Measurements from ENCODE around the gene WDR17. TPM values are rescaled to one million over a fixed set of nuclear protein-coding genes. Genes with fewer than 3 reads are reported as not detected.

The WDR17 gene
- total and polyA plus RNA-seq, 2 donors (not counting 1 experiment from before 2014, with no cell fraction given) = 2.1 to 7.1 TPM

- H3K4me3 Mint-ChIP-seq = no peak overlapping the region
- WGBS (ENCODE audit: insufficient coverage) = 100% methylated on average over 2 of the region's 6 CpGs
- no peaks in the 10 kb centered on the region for H3K4me1 Mint-ChIP-seq
- DNase-seq (no peak), ATAC-seq (ENCODE audit: low read depth) (no peak)
- Histone ChIP-seq H3K36me3 (replicated peaks in 1 of 2; ENCODE audit: control extremely low read depth in 1 of 2, control insufficient read depth in 1 of 2, extremely low read depth in 1 of 2, insufficient read depth in 2 of 2, low read length in 1 of 2) (no peaks in the 10 kb centered on the region), H4K20me1 (ENCODE audit: control insufficient read depth, insufficient read depth, low read length, poor library complexity, severe bottlenecking) (no peaks in the 10 kb centered on the region), H3K9ac (ENCODE audit: low read length) (no peak overlapping the region), H3K27ac (ENCODE audit: low read length in 2 of 2) (no peak overlapping the region), H3K27me3 (replicated peaks in 1 of 4; ENCODE audit: control extremely low read depth in 1 of 4, control insufficient read depth in 3 of 4, insufficient read depth in 4 of 4, low read length in 3 of 4) (peaks cover 0 to 10% (median 4%) of the 10 kb centered on the region in 4 experiments), H3K79me2 (ENCODE audit: control insufficient read depth, insufficient read depth, low read length) (no peaks in the 10 kb centered on the region), H3K4me2 (replicated peaks; ENCODE audit: low read depth, low read length, poor library complexity, severe bottlenecking) (no peak overlapping the region), H3K4me1 (ENCODE audit: control insufficient read depth in 2 of 2, insufficient read depth in 2 of 2, low read length in 2 of 2) (no peaks in the 10 kb centered on the region), H3K4me3 (ENCODE audit: control extremely low read depth in 1 of 5, extremely low read depth in 1 of 5, insufficient read depth in 1 of 5, low read depth in 2 of 5, low read length in 4 of 5) (no peak overlapping the region), H2AFZ (ENCODE audit: insufficient read depth, low read depth, low read length, poor library complexity, severe bottlenecking) (no peak overlapping the region), H3K9me3 (ENCODE audit: control extremely low read depth in 1 of 3, control insufficient read depth in 2 of 3, insufficient read depth in 1 of 3, low read length in 2 of 3) (no peaks in the 10 kb centered on the region)
- no peak overlapping the region for H3K27ac Mint-ChIP-seq
- no peak for TF ChIP-seq EZH2 (IDR thresholded peaks at IDR 0.05; ENCODE audit: borderline replicate concordance, insufficient read depth, low read depth, low read length, poor library complexity, severe bottlenecking)
- TF ChIP-seq, protein P1, sequence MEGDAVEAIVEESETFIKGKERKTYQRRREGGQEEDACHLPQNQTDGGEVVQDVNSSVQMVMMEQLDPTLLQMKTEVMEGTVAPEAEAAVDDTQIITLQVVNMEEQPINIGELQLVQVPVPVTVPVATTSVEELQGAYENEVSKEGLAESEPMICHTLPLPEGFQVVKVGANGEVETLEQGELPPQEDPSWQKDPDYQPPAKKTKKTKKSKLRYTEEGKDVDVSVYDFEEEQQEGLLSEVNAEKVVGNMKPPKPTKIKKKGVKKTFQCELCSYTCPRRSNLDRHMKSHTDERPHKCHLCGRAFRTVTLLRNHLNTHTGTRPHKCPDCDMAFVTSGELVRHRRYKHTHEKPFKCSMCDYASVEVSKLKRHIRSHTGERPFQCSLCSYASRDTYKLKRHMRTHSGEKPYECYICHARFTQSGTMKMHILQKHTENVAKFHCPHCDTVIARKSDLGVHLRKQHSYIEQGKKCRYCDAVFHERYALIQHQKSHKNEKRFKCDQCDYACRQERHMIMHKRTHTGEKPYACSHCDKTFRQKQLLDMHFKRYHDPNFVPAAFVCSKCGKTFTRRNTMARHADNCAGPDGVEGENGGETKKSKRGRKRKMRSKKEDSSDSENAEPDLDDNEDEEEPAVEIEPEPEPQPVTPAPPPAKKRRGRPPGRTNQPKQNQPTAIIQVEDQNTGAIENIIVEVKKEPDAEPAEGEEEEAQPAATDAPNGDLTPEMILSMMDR (IDR thresholded peaks at IDR 0.05) = no peak
- intact Hi-C loops (cut with micrococcal nuclease) = no loop called here
- no peaks in the 10 kb centered on the region for H3K9me3 Mint-ChIP-seq (ENCODE audit: insufficient read depth)
- ChIA-PET POLR2A (no interaction called here), CTCF (no interaction called here)
- peaks cover 34% of the 10 kb centered on the region for H3K27me3 Mint-ChIP-seq
These were observed 121.2 kb downstream of the WDR17 start for GRCh38 chr4:176186671-176187395.

DNA sequence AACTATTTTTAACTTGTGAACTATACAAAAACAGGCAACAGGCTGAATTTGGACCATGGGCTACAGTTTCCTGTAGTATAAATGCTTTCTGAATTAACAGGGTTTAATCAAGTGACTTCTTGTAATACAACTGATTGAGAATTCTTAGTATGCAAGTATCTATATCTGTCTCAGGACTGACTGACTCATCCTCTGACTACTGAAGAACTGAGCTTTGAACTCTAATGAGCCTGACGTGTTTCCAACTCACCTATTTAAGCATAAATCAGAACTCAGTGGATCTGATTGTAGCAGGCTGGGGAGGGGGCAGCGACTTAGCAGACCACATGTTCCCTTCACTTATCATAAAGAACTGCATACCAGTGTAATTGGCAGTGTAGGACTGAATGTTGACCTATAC lies 122.0 kb downstream of the WDR17 start:
- ChIA-PET CTCF (no interaction called here), POLR2A (no interaction called here)
- intact Hi-C loops (cut with micrococcal nuclease) = no loop called here
- no peaks in the 10 kb centered on the region for H3K4me1 ChIP-seq (ENCODE audit: control insufficient read depth in 2 of 2, insufficient read depth in 2 of 2, low read length in 2 of 2)
- TF ChIP-seq, protein P1 (IDR thresholded peaks at IDR 0.05) = no peak
- TF ChIP-seq EZH2 (IDR thresholded peaks at IDR 0.05; ENCODE audit: borderline replicate concordance, insufficient read depth, low read depth, low read length, poor library complexity, severe bottlenecking) = no peak
- Mint-ChIP-seq H3K4me1 (no peaks in the 10 kb centered on the region), H3K9me3 (ENCODE audit: insufficient read depth) (no peaks in the 10 kb centered on the region), H3K27ac (no peak overlapping the region), H3K4me3 (no peak overlapping the region), H3K27me3 (peaks cover 42% of the 10 kb centered on the region)
- H3K9ac ChIP-seq (ENCODE audit: low read length) = no peak overlapping the region
- DNase-seq = no peak
- H3K79me2 ChIP-seq (ENCODE audit: control insufficient read depth, insufficient read depth, low read length) = no peaks in the 10 kb centered on the region
- H2AFZ ChIP-seq (ENCODE audit: insufficient read depth, low read depth, low read length, poor library complexity, severe bottlenecking) = no peak overlapping the region
- no peak overlapping the region for H3K4me3 ChIP-seq (ENCODE audit: control extremely low read depth in 1 of 5, extremely low read depth in 1 of 5, insufficient read depth in 1 of 5, low read depth in 2 of 5, low read length in 4 of 5)
- H4K20me1 ChIP-seq (ENCODE audit: control insufficient read depth, insufficient read depth, low read length, poor library complexity, severe bottlenecking) = no peaks in the 10 kb centered on the region
- no peaks in the 10 kb centered on the region for H3K36me3 ChIP-seq (replicated peaks in 1 of 2; ENCODE audit: control extremely low read depth in 1 of 2, control insufficient read depth in 1 of 2, extremely low read depth in 1 of 2, insufficient read depth in 2 of 2, low read length in 1 of 2)
- 80% methylated on average over 1 of the region's 2 CpGs for WGBS (ENCODE audit: insufficient coverage)
- H3K9me3 ChIP-seq (ENCODE audit: control extremely low read depth in 1 of 3, control insufficient read depth in 2 of 3, insufficient read depth in 1 of 3, low read length in 2 of 3) = no peaks in the 10 kb centered on the region
- ATAC-seq (ENCODE audit: low read depth) = no peak
- no peak overlapping the region for H3K4me2 ChIP-seq (replicated peaks; ENCODE audit: low read depth, low read length, poor library complexity, severe bottlenecking)
- H3K27me3 ChIP-seq (replicated peaks in 1 of 4; ENCODE audit: control extremely low read depth in 1 of 4, control insufficient read depth in 3 of 4, insufficient read depth in 4 of 4, low read length in 3 of 4) = peaks cover 0 to 13% (median 9%) of the 10 kb centered on the region in 4 experiments
- H3K27ac ChIP-seq (ENCODE audit: low read length in 2 of 2) = no peak overlapping the region

Data from B cell (primary cell).